GM19324 (cell line): ENCODE measurements around the gene PP2D1.
A peak's percentile ranks its signal among the peaks of the same experiment; 100 is the strongest.
"Not testable (repeated sequence)": the region's sequence is repeated elsewhere in the genome, so short reads cannot be mapped to it uniquely, and the experiment has no call there.

Experiments used
- ATAC-seq: cut with Tn5 transposase; IDR thresholded peaks from one replicate; pipeline ENCODE4 v1.9.1; 2021; ENCODE audit warnings: mild to moderate bottlenecking, moderate library complexity; ENCODE audit not compliant: unreplicated experiment, low FRiP score

PP2D1 gene

DNA sequence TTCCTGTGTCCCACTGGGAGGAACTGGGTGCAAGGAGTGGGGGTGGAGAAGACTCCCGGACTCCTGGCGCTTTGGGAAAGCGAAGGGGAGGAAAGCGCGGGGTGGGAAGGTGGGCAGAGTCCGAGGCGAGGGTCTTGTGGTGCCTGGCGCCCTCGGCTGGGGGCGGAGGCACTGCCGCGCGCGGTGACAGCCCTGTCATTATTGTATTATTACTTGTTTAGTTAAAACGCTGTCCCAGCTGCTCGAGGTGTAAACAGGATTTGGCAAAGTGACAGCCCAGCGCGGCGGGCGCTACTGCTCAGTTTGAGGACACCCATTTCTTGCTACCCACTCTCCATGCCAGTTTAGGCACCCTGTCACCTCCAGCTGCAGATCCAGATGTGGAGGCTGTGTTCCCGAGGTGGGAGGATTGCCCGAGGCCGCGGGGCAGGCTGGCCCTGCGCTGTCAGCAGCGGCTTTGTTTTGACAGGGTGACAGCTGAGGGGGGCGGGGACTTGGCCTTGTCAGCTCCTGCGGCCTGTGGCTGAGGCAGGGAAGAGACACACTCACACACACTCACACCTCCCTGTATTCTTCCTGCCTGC lies 29.2 kb upstream of the PP2D1 start:
- ATAC-seq, result peak; percentile 41

- peak; percentile 48 for ATAC-seq
Measured at GRCh38 chr3:20040548-20041196, 28.6 kb upstream of the PP2D1 start.

DNA sequence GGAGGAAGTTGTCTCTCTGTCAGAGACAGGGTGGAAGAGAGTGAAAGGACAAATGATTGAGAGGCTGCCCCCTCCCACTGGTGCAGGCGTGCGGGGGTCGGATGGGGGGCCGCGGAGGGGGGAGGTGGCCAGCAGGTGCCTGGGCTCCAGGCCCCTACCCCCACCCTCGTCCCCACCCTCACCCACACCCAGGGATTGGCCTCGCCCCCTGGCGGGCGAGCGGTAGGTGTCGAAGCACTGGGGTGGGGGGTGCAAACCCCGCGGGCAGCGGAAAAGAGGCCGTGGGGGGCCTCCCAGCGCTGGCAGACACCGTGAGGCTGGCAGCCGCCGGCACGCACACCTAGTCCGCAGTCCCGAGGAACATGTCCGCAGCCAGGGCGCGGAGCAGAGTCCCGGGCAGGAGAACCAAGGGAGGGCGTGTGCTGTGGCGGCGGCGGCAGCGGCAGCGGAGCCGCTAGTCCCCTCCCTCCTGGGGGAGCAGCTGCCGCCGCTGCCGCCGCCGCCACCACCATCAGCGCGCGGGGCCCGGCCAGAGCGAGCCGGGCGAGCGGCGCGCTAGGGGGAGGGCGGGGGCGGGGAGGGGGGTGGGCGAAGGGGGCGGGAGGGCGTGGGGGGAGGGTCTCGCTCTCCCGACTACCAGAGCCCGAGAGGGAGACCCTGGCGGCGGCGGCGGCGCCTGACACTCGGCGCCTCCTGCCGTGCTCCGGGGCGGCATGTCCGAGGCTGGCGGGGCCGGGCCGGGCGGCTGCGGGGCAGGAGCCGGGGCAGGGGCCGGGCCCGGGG lies 27.9 kb upstream of the PP2D1 start, which contains the start of gene KAT2B:
TSS of gene KAT2B (plus strand) at position 682 of the 783 bp plus-strand sequence. CDS start at position 714, 32 bp downstream.
- ATAC-seq, result peak; percentile 71

DNA sequence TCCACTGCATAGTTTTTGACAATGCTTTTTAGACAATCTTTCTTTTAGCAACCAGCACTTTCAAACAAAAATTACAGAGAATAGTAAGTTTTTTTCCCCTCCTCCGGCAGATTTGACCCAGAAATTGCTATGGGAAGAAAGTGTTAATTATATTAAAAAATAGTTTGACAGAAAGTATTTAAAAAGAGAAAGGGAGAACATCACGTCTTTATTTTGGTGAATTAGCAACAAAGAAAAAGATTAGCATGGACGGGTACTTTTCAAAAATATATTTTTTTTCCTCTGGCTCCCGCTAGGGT lies 27.4 kb upstream of the PP2D1 start:
- ATAC-seq, result no peak

DNA sequence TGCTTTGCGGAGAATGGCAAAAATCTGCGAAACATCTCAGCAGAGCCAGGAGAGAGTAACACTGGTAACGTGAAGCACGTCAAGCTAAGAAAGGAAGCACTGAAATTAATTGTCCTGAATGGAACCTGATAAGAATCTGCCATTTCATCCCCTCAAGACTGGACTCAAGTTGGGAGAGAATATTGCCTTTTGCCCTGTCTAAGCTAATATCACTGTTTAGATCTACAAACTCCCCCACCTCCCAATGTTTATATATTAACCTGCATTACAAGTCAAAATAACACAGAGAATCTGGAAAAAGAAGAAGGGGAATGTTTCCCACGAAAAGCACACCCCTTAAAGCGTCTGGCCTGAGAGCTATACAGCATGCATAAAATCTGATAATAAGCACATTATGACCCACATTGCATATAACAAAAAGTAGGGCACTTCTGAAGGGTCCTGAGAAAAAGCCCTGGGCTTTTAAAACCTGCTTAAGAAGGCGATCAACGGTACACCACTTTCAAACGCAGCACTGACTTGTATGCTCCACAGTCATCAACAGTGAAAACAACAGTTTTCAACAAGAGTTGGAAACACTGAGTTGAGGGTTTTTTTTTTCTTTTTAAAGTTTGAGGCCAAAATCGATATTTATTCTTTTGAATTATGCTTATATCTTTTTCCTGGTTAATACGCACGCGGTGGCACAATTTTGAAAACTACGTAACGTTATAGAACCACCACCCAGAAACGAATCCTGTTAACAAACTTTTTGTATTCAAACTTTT lies 26.8 kb upstream of the PP2D1 start:
- no peak for ATAC-seq

- ATAC-seq, result no peak
Measured at GRCh38 chr3:20037255-20037996, 25.4 kb upstream of the PP2D1 start.

DNA sequence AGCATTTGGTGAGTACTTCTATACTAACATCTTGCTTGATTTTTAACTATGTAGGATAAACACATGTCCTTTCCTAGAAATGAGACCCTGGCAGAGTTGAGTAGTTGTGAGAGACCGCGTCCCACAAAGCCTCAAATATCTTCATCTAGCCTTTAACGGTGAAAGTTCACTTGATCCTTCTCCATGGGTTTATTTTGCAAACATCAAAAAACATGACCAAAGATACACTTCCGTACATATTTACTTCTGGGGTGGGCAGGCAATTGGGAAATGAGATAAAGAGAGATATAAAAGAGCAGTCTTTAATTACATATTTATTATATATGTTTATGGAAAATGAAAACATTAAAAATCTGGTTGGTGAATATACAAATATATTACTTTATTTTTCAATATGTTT lies 23.0 kb upstream of the PP2D1 start:
- ATAC-seq, result no peak

GRCh38 chr3:20031939-20032338 lies 19.9 kb upstream of the PP2D1 start:
- ATAC-seq, result not testable (repeated sequence)

- ATAC-seq, result no peak
Measured at GRCh38 chr3:20028905-20029331, 16.9 kb upstream of the PP2D1 start.

DNA sequence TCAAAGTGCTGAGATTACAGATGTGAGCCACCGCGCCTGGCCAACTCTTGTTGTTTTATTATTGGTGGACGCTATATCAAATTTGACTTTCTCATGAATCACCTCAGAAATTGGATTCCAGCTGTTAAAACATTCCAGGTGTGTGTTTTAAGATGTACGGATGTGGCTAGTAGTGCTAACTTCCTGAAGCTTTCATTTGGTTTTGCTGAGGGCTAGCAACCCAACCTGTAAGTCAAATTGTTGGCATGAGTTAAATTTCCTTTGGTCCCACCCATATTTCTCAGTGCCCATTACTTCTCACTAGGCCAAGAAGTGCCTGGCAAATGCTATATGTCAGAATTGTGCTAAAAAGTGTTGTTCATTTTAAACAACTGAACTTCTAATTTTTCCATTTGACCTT lies 15.1 kb upstream of the PP2D1 start:
- no peak for ATAC-seq

GRCh38 chr3:20023623-20024405 lies 11.8 kb upstream of the PP2D1 start:
- ATAC-seq, result no peak

DNA sequence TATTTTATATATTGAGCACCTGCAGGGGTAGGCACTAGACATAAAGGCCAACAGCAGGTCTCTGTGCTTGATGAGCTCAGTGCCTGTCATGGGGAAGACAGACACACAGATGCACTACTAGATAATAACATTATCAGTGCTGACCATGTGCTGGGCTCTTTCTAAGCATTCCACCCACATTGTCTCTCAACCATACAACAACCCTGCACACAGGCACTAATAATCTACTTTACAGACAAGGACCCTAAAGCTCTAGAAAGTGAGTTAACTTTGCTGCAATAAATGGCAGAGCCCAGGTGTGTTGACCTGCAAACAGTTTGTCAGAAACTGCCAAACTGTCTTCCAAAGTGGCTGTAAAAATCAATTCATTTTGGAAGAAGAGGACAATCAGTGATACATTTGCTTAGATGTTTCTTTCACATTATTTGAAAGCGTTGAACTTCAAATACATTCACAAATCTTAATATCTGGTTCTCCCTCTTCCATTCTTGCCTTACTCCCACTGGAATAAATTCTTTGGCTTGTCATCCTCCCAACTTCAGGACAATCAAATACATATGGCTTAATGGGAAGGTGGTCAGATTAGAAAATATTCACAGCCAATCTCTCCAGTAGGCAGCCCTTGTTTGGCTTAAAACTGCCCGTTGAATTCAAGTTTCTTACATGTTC lies 11.0 kb upstream of the PP2D1 start:
- no peak for ATAC-seq

- ATAC-seq, result not testable (repeated sequence)
Measured at GRCh38 chr3:20016076-20016475, 4.0 kb upstream of the PP2D1 start.

- no peak for ATAC-seq
Measured at GRCh38 chr3:20015525-20015924, 3.5 kb upstream of the PP2D1 start.

DNA sequence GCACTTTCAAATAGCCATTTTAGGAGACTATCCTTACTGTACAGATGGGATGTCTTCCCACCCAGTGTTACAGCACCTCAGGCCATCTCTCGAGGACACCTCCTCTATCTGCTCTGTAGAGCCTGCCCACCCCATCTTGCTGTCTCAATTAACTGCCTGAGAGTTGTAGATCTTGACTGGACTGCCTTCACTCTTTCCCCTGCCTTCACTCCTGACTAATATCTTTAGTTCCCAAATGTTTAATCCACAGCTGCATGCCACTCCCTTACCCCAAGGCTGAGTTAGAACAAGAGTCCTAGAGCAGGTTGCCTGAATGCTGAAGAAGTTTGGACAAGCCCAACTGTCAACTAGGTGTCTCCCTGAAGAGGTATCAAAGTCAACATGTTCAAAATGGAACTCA lies 1.3 kb upstream of the PP2D1 start:
- no peak for ATAC-seq

DNA sequence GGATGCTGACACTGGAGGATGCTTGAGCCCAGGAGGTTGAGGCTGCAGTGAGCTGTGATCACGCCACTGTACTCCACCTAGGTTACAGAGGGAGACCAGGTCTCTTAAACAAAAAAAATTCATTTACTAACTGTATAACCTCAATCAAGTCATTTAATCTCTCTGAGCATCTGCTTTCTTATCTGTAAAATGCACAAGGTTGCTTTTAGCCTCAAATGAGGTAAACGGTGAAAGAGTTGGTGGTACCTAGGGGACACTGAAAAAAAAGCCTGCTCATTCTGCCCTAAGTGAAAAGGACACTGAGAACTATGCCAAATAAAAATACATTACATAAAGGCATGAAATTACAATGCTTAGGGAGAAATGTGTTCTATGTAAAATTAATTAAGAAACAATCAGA lies 3.4 kb downstream of the PP2D1 start:
- no peak for ATAC-seq

GRCh38 chr3:20007960-20008359 lies 4.1 kb downstream of the PP2D1 start:
- ATAC-seq, result no peak

DNA sequence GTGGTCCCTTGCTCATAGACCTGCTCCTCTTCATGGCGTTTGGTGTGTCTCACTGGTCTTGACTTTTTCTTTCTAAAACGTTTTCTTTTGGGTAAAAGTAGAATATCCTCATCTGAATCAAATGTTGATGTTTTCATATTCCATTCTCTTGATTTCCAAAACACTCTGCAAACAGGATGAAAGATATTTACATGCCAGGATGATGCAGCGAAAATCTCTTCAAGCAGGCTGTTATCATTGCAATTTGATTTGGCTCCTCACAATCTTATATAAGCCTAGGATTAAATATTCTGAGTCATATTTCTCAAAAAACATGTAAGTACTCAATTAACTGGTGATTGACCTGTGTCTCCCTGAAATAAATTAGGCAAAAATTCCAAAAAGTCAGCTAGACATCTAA lies 10.1 kb downstream of the PP2D1 start:
- no peak for ATAC-seq

GRCh38 chr3:19997502-19997901 lies 14.6 kb downstream of the PP2D1 start:
- ATAC-seq, result no peak
